Fibroblast of lung (primary cell): ENCODE results near the gene ZNF653. TPM values are rescaled to one million over a fixed set of nuclear protein-coding genes. Genes with fewer than 3 reads are reported as not detected.

Experiments used
- DNase-seq, 2 donors: peaks; one replicate each; pipeline versions ENCODE4 v3.0.0 to v3.0.0-alpha.2; 2010; ENCODE audit warnings: low read depth in 2 of 2
- H2AFZ ChIP-seq: 2 replicates; pipeline ENCODE4 v1.5.1; 2012; ENCODE audit warnings: low read length, control low read depth, inconsistent platforms
- H3K27ac ChIP-seq: 2 replicates; pipeline ENCODE4 v1.5.1; 2011; ENCODE audit warnings: low read length, control low read depth; ENCODE audit not compliant: insufficient read depth
- H3K27me3 ChIP-seq: 2 replicates; pipeline ENCODE4 v1.5.1; 2011; ENCODE audit warnings: mild to moderate bottlenecking, low read length; ENCODE audit not compliant: control insufficient read depth, insufficient read depth
- H3K36me3 ChIP-seq: 2 replicates; pipeline ENCODE4 v1.5.1; 2011; ENCODE audit warnings: low read length; ENCODE audit not compliant: control insufficient read depth, insufficient read depth
- H3K4me1 ChIP-seq: 2 replicates; pipeline ENCODE4 v1.5.1; 2011; ENCODE audit warnings: low read length; ENCODE audit not compliant: control insufficient read depth, insufficient read depth; ENCODE audit errors: extremely low read depth
- H3K4me2 ChIP-seq: 2 replicates; pipeline ENCODE4 v1.5.1; 2011; ENCODE audit warnings: low read length, control low read depth; ENCODE audit not compliant: insufficient read depth; ENCODE audit errors: extremely low read depth
- H3K4me3 ChIP-seq, 4 experiments: fragments of 200-600 bp in 1 of 4; sonication (generic) in 1 of 4; replicated peaks in 1 of 4; 2 replicates each; pipeline ENCODE4 v1.5.1; 2011 to 2016; ENCODE audit warnings: low read length in 4 of 4, low read depth in 3 of 4, mild to moderate bottlenecking in 3 of 4, control low read depth in 2 of 4, inconsistent platforms in 1 of 4, mixed read lengths in 1 of 4; ENCODE audit not compliant: insufficient read depth in 1 of 4; ENCODE audit errors: control extremely low read depth in 1 of 4
- H3K79me2 ChIP-seq: 2 replicates; pipeline ENCODE4 v1.5.1; 2012; ENCODE audit warnings: mild to moderate bottlenecking, low read length, inconsistent platforms; ENCODE audit not compliant: control insufficient read depth, insufficient read depth
- H3K9ac ChIP-seq: 2 replicates; pipeline ENCODE4 v1.5.1; 2011; ENCODE audit warnings: mild to moderate bottlenecking, low read length, control low read depth; ENCODE audit not compliant: insufficient read depth
- H3K9me3 ChIP-seq: 2 replicates; pipeline ENCODE4 v1.5.1; 2012; ENCODE audit warnings: low read depth, low read length; ENCODE audit not compliant: control insufficient read depth, insufficient read depth
- H4K20me1 ChIP-seq: 2 replicates; pipeline ENCODE4 v1.5.1; 2011; ENCODE audit warnings: low read length; ENCODE audit not compliant: control insufficient read depth, insufficient read depth; ENCODE audit errors: extremely low read depth
- CTCF ChIP-seq, 2 donors: IDR thresholded peaks in 1 of 2; conservative IDR thresholded peaks in 1 of 2; 1 replicate in 1 of 2; 2 replicates in 1 of 2; pipeline ENCODE4 v1.5.1; 2011 to 2012; ENCODE audit warnings: low read length in 2 of 2, control low read depth in 1 of 2, inconsistent platforms in 1 of 2, low read depth in 1 of 2, mild to moderate bottlenecking in 1 of 2
- EZH2 ChIP-seq: IDR thresholded peaks from 2 replicates; pipeline ENCODE4 v1.5.1; 2012; ENCODE audit warnings: low read length, control low read depth, mild to moderate bottlenecking; ENCODE audit errors: missing control alignments
- polyA plus RNA-seq, 2 donors: library from polyadenylated mRNA; depleted of rRNA in 1 of 2; stranded (reverse) in 1 of 2; unstranded in 1 of 2; fragments of >200 nt; gene quantifications; 2 replicates each; pipeline ENCODE4 v1.2.1, GENCODE V29; 2011 to 2012; ENCODE audit warnings: missing spikeins in 1 of 2
- total RNA-seq: library from RNA; depleted of rRNA; stranded (reverse); fragments of >200 nt; gene quantifications from 2 replicates; pipeline ENCODE4 v1.2.1, GENCODE V29; 2014

The ZNF653 gene
- total and polyA plus RNA-seq, 2 donors (not counting 1 experiment from before 2014, with no cell fraction given), result 3.1 to 3.5 TPM

GRCh38 chr19:11445141-11445540, 60.5 kb downstream of the ZNF653 start:
- H3K9ac ChIP-seq, result no peak overlapping the region
- no peaks in the 10 kb centered on the region for H3K9me3 ChIP-seq
- no peak for DNase-seq
- peaks cover 41% of the 10 kb centered on the region for H3K36me3 ChIP-seq
- H2AFZ ChIP-seq, result no peak overlapping the region
- no peak overlapping the region for H3K27ac ChIP-seq
- H3K4me1 ChIP-seq, result peaks cover 2% of the 10 kb centered on the region
- H3K79me2 ChIP-seq, result no peaks in the 10 kb centered on the region
- no peak overlapping the region for H3K4me2 ChIP-seq
- TF ChIP-seq CTCF (conservative IDR thresholded peaks at IDR 0.05 in 1 of 2, IDR thresholded peaks at IDR 0.05 in 1 of 2; ENCODE audit: low read depth in 1 of 2, low read length in 2 of 2) (no peak), EZH2 (no peak)
- no peaks in the 10 kb centered on the region for H3K27me3 ChIP-seq
- H3K4me3 ChIP-seq, result no peak overlapping the region
- no peaks in the 10 kb centered on the region for H4K20me1 ChIP-seq

- no peak for TF ChIP-seq CTCF (conservative IDR thresholded peaks at IDR 0.05 in 1 of 2, IDR thresholded peaks at IDR 0.05 in 1 of 2; ENCODE audit: low read depth in 1 of 2, low read length in 2 of 2)
- no peak for TF ChIP-seq EZH2
- Histone ChIP-seq H3K79me2 (no peaks in the 10 kb centered on the region), H3K4me2 (no peak overlapping the region), H3K9me3 (no peaks in the 10 kb centered on the region), H3K4me1 (peaks cover 2% of the 10 kb centered on the region), H3K9ac (no peak overlapping the region), H4K20me1 (no peaks in the 10 kb centered on the region), H3K36me3 (peaks cover 39% of the 10 kb centered on the region), H3K4me3 (no peak overlapping the region), H3K27ac (no peak overlapping the region), H3K27me3 (no peaks in the 10 kb centered on the region), H2AFZ (no peak overlapping the region)
- DNase-seq, result no peak
Measured at GRCh38 chr19:11444059-11444458, 61.6 kb downstream of the ZNF653 start.

GRCh38 chr19:11437955-11438354, 67.7 kb downstream of the ZNF653 start:
- TF ChIP-seq CTCF (conservative IDR thresholded peaks at IDR 0.05 in 1 of 2, IDR thresholded peaks at IDR 0.05 in 1 of 2; ENCODE audit: low read depth in 1 of 2, low read length in 2 of 2) (no peak), EZH2 (no peak)
- Histone ChIP-seq H3K4me2 (no peak overlapping the region), H3K79me2 (peaks cover 18% of the 10 kb centered on the region), H3K27ac (no peak overlapping the region), H3K4me3 (no peak overlapping the region), H3K9me3 (no peaks in the 10 kb centered on the region), H3K27me3 (no peaks in the 10 kb centered on the region), H3K36me3 (peaks cover 19% of the 10 kb centered on the region), H2AFZ (no peak overlapping the region), H3K4me1 (peaks cover 4% of the 10 kb centered on the region), H4K20me1 (no peaks in the 10 kb centered on the region), H3K9ac (no peak overlapping the region)
- DNase-seq, result no peak
